Measurements from ENCODE around the gene MYH6.

DNA sequence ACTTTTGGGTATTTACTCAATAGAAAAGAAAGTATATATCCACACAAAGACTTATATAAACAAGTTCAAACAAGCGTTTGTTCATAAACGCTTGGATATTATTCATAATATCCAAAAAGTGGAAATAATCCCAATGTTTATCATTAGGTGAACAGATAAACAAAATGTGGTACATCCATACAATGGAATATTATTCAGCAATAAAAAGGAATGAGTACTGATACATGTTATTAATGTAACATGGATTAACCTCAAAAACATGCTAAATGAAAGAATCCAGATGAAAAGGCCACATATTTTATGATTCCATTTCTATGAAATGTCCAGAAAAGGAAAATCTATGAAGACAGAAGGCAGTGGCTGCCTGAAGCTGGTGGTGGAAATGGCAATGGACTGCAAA lies 44.2 kb upstream of the MYH6 start:
- TF ChIP-seq, protein P1, sequence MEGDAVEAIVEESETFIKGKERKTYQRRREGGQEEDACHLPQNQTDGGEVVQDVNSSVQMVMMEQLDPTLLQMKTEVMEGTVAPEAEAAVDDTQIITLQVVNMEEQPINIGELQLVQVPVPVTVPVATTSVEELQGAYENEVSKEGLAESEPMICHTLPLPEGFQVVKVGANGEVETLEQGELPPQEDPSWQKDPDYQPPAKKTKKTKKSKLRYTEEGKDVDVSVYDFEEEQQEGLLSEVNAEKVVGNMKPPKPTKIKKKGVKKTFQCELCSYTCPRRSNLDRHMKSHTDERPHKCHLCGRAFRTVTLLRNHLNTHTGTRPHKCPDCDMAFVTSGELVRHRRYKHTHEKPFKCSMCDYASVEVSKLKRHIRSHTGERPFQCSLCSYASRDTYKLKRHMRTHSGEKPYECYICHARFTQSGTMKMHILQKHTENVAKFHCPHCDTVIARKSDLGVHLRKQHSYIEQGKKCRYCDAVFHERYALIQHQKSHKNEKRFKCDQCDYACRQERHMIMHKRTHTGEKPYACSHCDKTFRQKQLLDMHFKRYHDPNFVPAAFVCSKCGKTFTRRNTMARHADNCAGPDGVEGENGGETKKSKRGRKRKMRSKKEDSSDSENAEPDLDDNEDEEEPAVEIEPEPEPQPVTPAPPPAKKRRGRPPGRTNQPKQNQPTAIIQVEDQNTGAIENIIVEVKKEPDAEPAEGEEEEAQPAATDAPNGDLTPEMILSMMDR (IDR thresholded peaks at IDR 0.05 in 4 of 5, conservative IDR thresholded peaks at IDR 0.05 in 1 of 5): no peak
- TF ChIP-seq POLR2A (IDR thresholded peaks at IDR 0.05): no peak
